IMR-90 (cell line): ENCODE results near the gene FFAR2. TPM values are rescaled to one million over a fixed set of nuclear protein-coding genes. Genes with fewer than 3 reads are reported as not detected.
"Not testable (repeated sequence)": the region's sequence is repeated elsewhere in the genome, so short reads cannot be mapped to it uniquely, and the experiment has no call there.

Experiments
- ATAC-seq: fragments of 200-7000 bp; cut with Tn5 transposase; 2 replicates; pipeline ENCODE4 v1.9.1; 2020; ENCODE audit warnings: low read depth, mild to moderate bottlenecking, moderate library complexity
- BruUV-seq: library from RNA; stranded (reverse); fragments of 400-500 nt; replicated peaks from 2 replicates; lab custom pipeline; 2021; lab: Mats Ljungman, UMichigan
- CTCF ChIA-PET: fragments of 300-600 bp; formaldehyde crosslinking; extraction: SDS; loops from one replicate; lab custom pipeline; 2021; ENCODE audit warnings: antibody characterized with exemption; lab: Yijun Ruan, JAX
- POLR2A ChIA-PET: fragments of 300-600 bp; sonication (Branson Sonifier 250); formaldehyde crosslinking; loops from one replicate; lab custom pipeline; 2022; ENCODE audit warnings: antibody characterized with exemption; ENCODE audit not compliant: unreplicated experiment; lab: Charles Lee
- DNase-seq: peaks from one replicate; pipeline ENCODE4 v3.0.0; 2013
- H2AFZ ChIP-seq: replicated peaks from 2 replicates; pipeline ENCODE3; 2013; ENCODE audit warnings: low read length, mild to moderate bottlenecking; ENCODE audit not compliant: poor library complexity
- H2AK5ac ChIP-seq: 2 replicates; pipeline ENCODE4 v1.6.1; 2013; ENCODE audit warnings: low read depth, low read length, inconsistent platforms
- H2AK9ac ChIP-seq: replicated peaks from 2 replicates; pipeline ENCODE3; 2013; ENCODE audit warnings: mild to moderate bottlenecking, low read depth, low read length, moderate library complexity; ENCODE audit not compliant: poor library complexity
- H2BK120ac ChIP-seq: 2 replicates; pipeline ENCODE4 v1.6.1; 2013; ENCODE audit warnings: low read depth, low read length, inconsistent platforms
- H2BK15ac ChIP-seq: 3 replicates; pipeline ENCODE4 v1.6.1; 2013; ENCODE audit warnings: low read depth, low read length, inconsistent platforms
- H2BK20ac ChIP-seq: 2 replicates; pipeline ENCODE4 v1.6.1; 2013; ENCODE audit warnings: low read depth, mild to moderate bottlenecking, inconsistent platforms, low read length, moderate library complexity
- H2BK5ac ChIP-seq: 2 replicates; pipeline ENCODE4 v1.6.1; 2013; ENCODE audit warnings: mild to moderate bottlenecking, low read depth, low read length, inconsistent platforms; ENCODE audit not compliant: poor library complexity, severe bottlenecking
- H3K14ac ChIP-seq: replicated peaks from 2 replicates; pipeline ENCODE4 v1.6.1; 2013; ENCODE audit warnings: low read depth, low read length, inconsistent platforms
- H3K18ac ChIP-seq: 2 replicates; pipeline ENCODE4 v1.6.1; 2013; ENCODE audit warnings: low read depth, low read length, control low read depth
- H3K23ac ChIP-seq: 2 replicates; pipeline ENCODE4 v1.6.1; 2013; ENCODE audit warnings: low read depth, low read length, inconsistent platforms
- H3K27ac ChIP-seq: 2 replicates; pipeline ENCODE4 v1.5.1; 2013; ENCODE audit warnings: mild to moderate bottlenecking, control low read depth, low read length; ENCODE audit not compliant: insufficient read depth
- H3K27me3 ChIP-seq: 2 replicates; pipeline ENCODE4 v1.6.1; 2013; ENCODE audit warnings: low read length; ENCODE audit not compliant: control insufficient read depth, insufficient read depth
- H3K36me3 ChIP-seq: 2 replicates; pipeline ENCODE4 v1.6.1; 2013; ENCODE audit warnings: low read length, mixed read lengths; ENCODE audit not compliant: control insufficient read depth, insufficient read depth
- H3K4ac ChIP-seq: 2 replicates; pipeline ENCODE4 v1.6.1; 2013; ENCODE audit warnings: low read depth, low read length, inconsistent platforms
- H3K4me1 ChIP-seq: 2 replicates; pipeline ENCODE4 v1.6.1; 2013; ENCODE audit warnings: low read length, mixed read lengths; ENCODE audit not compliant: control insufficient read depth, insufficient read depth
- H3K4me2 ChIP-seq: 2 replicates; pipeline ENCODE4 v1.6.1; 2013; ENCODE audit warnings: low read depth, mild to moderate bottlenecking, control low read depth, low read length, moderate library complexity
- H3K4me3 ChIP-seq: 2 replicates; pipeline ENCODE4 v1.5.1; 2013; ENCODE audit warnings: low read depth, mild to moderate bottlenecking, control low read depth, low read length, moderate library complexity; ENCODE audit not compliant: insufficient read depth
- H3K56ac ChIP-seq: 2 replicates; pipeline ENCODE4 v1.6.1; 2013; ENCODE audit warnings: low read length, inconsistent platforms; ENCODE audit not compliant: insufficient read depth; ENCODE audit errors: extremely low read depth
- H3K79me1 ChIP-seq, 2 experiments: 2 replicates each; pipeline ENCODE4 v1.6.1; 2013; ENCODE audit warnings: low read length in 2 of 2, inconsistent platforms in 1 of 2, low read depth in 1 of 2
- H3K9ac ChIP-seq: 2 replicates; pipeline ENCODE4 v1.6.1; 2013; ENCODE audit warnings: low read depth, low read length, control low read depth
- H3K9me1 ChIP-seq: 2 replicates; pipeline ENCODE4 v1.6.1; 2013; ENCODE audit warnings: low read length, inconsistent platforms; ENCODE audit not compliant: insufficient read depth
- H3K9me3 ChIP-seq: 2 replicates; pipeline ENCODE4 v1.6.1; 2013; ENCODE audit warnings: low read length; ENCODE audit not compliant: control insufficient read depth, insufficient read depth
- H4K20me1 ChIP-seq: 2 replicates; pipeline ENCODE4 v1.6.1; 2013; ENCODE audit warnings: low read length, inconsistent platforms; ENCODE audit not compliant: insufficient read depth
- H4K5ac ChIP-seq: 2 replicates; pipeline ENCODE4 v1.6.1; 2013; ENCODE audit warnings: mild to moderate bottlenecking, low read depth, low read length, control low read depth
- H4K8ac ChIP-seq, 2 experiments: 2 replicates each; pipeline ENCODE4 v1.6.1; 2013; ENCODE audit warnings: low read depth in 2 of 2, low read length in 2 of 2, control low read depth in 1 of 2, inconsistent platforms in 1 of 2
- H4K91ac ChIP-seq: 2 replicates; pipeline ENCODE4 v1.6.1; 2013; ENCODE audit warnings: low read depth, low read length, inconsistent platforms; ENCODE audit not compliant: insufficient read depth
- CEBPB ChIP-seq: IDR thresholded peaks from 2 replicates; pipeline ENCODE4 v1.6.1; 2012; ENCODE audit warnings: low read depth, low read length, improper control_type of control experiment
- CHD1 ChIP-seq: IDR thresholded peaks from 2 replicates; pipeline ENCODE4 v1.6.1; 2012; ENCODE audit warnings: low read depth, low read length, improper control_type of control experiment
- CTCF ChIP-seq: conservative IDR thresholded peaks from 2 replicates; pipeline ENCODE4 v1.5.1; 2012; ENCODE audit warnings: mild to moderate bottlenecking, low read depth, low read length, improper control_type of control experiment
- MXI1 ChIP-seq: IDR thresholded peaks from 2 replicates; pipeline ENCODE4 v1.6.1; 2012; ENCODE audit warnings: low read depth, mild to moderate bottlenecking, low read length, moderate library complexity, borderline replicate concordance
- NFE2L2 ChIP-seq: fragments of 150-350 bp; IDR thresholded peaks from 2 replicates; pipeline ENCODE4 v1.6.1; 2016; ENCODE audit warnings: low read depth, mild to moderate bottlenecking, low read length
- RFX5 ChIP-seq: IDR thresholded peaks from 2 replicates; pipeline ENCODE4 v1.8.0; 2012; ENCODE audit warnings: low read depth, mild to moderate bottlenecking, low read length, moderate library complexity
- WGBS, 2 experiments: methylation state at CpG; one replicate each; pipeline versions ENCODE4 v1.1.5 to v1.1.7; 2013; ENCODE audit warnings: missing lambda C conversion rate in 2 of 2; ENCODE audit not compliant: insufficient read length in 1 of 2; ENCODE audit errors: extremely low coverage in 2 of 2; 5-methylcytosine and 5-hydroxymethylcytosine counted together
- dilution Hi-C: fragments of 300-500 bp; cut with HindIII; formaldehyde crosslinking; loops from one replicate; pipeline ENCODE4 v1.14.3; 2018; ENCODE audit warnings: low sequenced_read_pairs; ENCODE audit not compliant: unreplicated experiment
- in situ Hi-C: fragments of 300-500 bp; cut with MboI; formaldehyde crosslinking; loops from 3 replicates; pipeline ENCODE4 v1.14.3; 2019; ENCODE audit warnings: low sequenced_read_pairs, inconsistent platforms, mixed read lengths
- intact Hi-C: fragments of 100-400 bp; cut with micrococcal nuclease; formaldehyde crosslinking; loops from 2 replicates; pipeline ENCODE4 v1.10.0; 2022
- polyA plus RNA-seq, 3 experiments: library from polyadenylated mRNA; depleted of rRNA; stranded (reverse); fragments of >200 nt; gene quantifications; 2 replicates each; pipeline ENCODE4 v1.2.3, GENCODE V29; 2012; ENCODE audit warnings: low replicate concordance in 1 of 3
- total RNA-seq: library from RNA; depleted of rRNA; stranded (reverse); fragments of >200 nt; gene quantifications from 2 replicates; pipeline ENCODE4 v1.2.3, GENCODE V29; 2012

The FFAR2 gene
- total and polyA plus RNA-seq, 2 of the 4 experiments (the other 2 are of a cell fraction) = not detected

- no peak overlapping the region for H4K5ac ChIP-seq
- no peak overlapping the region for H2AK9ac ChIP-seq
- H3K4me3 ChIP-seq = no peak overlapping the region
- H3K18ac ChIP-seq = no peak overlapping the region
- H2BK15ac ChIP-seq = no peak overlapping the region
- H3K4ac ChIP-seq = no peak overlapping the region
- no peaks in the 10 kb centered on the region for H3K9me1 ChIP-seq
- CTCF ChIA-PET = interaction anchor here (0.6 kb wide), 1 partner anchor 34 kb away, joined by 10 read pairs; no protein-coding TSS in a partner anchor
- H3K9me3 ChIP-seq = no peaks in the 10 kb centered on the region
- H3K14ac ChIP-seq = no peak overlapping the region
- no peaks in the 10 kb centered on the region for H3K4me1 ChIP-seq
- no peak overlapping the region for H2AFZ ChIP-seq
- no peak overlapping the region for H3K9ac ChIP-seq
- POLR2A ChIA-PET = no interaction called here
- H4K8ac ChIP-seq = no peak overlapping the region
- no peaks in the 10 kb centered on the region for H3K79me1 ChIP-seq
- H3K27ac ChIP-seq = no peak overlapping the region
- no peak overlapping the region for H3K56ac ChIP-seq
- BruUV-seq = no TSS peak
- H3K4me2 ChIP-seq = no peak overlapping the region
- no peaks in the 10 kb centered on the region for H4K20me1 ChIP-seq
- H3K23ac ChIP-seq = no peak overlapping the region
- ATAC-seq = no peak
- H2BK120ac ChIP-seq = no peak overlapping the region
- no peak overlapping the region for H4K91ac ChIP-seq
- H3K36me3 ChIP-seq = no peaks in the 10 kb centered on the region
- H2BK20ac ChIP-seq = no peak overlapping the region
- peaks cover 4% of the 10 kb centered on the region; the same call in 1 of the 2 replicates for H3K27me3 ChIP-seq
- no peak overlapping the region for H2BK5ac ChIP-seq
- TF ChIP-seq MXI1 = no peak
- no peak for TF ChIP-seq CHD1
- no peak for TF ChIP-seq NFE2L2
- TF ChIP-seq RFX5 = no peak
- TF ChIP-seq CEBPB = no peak
- TF ChIP-seq CTCF = no peak
- no peak for DNase-seq
- H2AK5ac ChIP-seq = no peak overlapping the region
- in situ Hi-C loops (no loop called here), dilution Hi-C loops (no loop called here), intact Hi-C loops (loop anchor here (10.0 kb wide), 1 partner anchor 106 kb away; the partner anchor contains the start of gene FFAR3)
- 63% methylated on average over 2 of the region's 9 CpGs; no CpG with 5 or more reads in 1 of the 2 experiments for WGBS, 2 experiments
These were observed 13.0 kb downstream of the FFAR2 start for GRCh38 chr19:35461060-35461459.

- H2BK20ac ChIP-seq, H2AK5ac ChIP-seq, H3K56ac ChIP-seq, dilution Hi-C loops, H3K27me3 ChIP-seq, H2BK120ac ChIP-seq, H3K18ac ChIP-seq, H3K9me3 ChIP-seq, H4K5ac ChIP-seq, POLR2A ChIA-PET, CTCF ChIA-PET, H2BK5ac ChIP-seq, H3K27ac ChIP-seq, H4K8ac ChIP-seq, H3K14ac ChIP-seq, H3K4me1 ChIP-seq, H3K79me1 ChIP-seq, H4K20me1 ChIP-seq, H3K23ac ChIP-seq, H3K4ac ChIP-seq, H3K36me3 ChIP-seq, H3K9ac ChIP-seq, BruUV-seq, DNase-seq, H3K9me1 ChIP-seq, ATAC-seq, H2AFZ ChIP-seq, H3K4me3 ChIP-seq, H3K4me2 ChIP-seq, H2AK9ac ChIP-seq, H2BK15ac ChIP-seq, H4K91ac ChIP-seq, in situ Hi-C loops: not testable (repeated sequence)
- intact Hi-C loops = loop anchor here (10.0 kb wide), 1 partner anchor 107 kb away; the partner anchor contains the start of gene FFAR3
These were observed 13.7 kb downstream of the FFAR2 start for GRCh38 chr19:35461788-35462187.
